Measurements from ENCODE around the gene EGLN2.
"Not testable (repeated sequence)": the region's sequence is repeated elsewhere in the genome, so short reads cannot be mapped to it uniquely, and the experiment has no call there.

Gene EGLN2

GRCh38 chr19:40776932-40777644 is 21.9 kb upstream of the EGLN2 start:
- peak; percentile 98 for DNase-seq (ENCODE audit: low spot score)

GRCh38 chr19:40777645-40777936 is 21.4 kb upstream of the EGLN2 start:
- DNase-seq (ENCODE audit: low spot score) = no peak

- DNase-seq (ENCODE audit: low spot score) = peak; percentile 100
Observed at GRCh38 chr19:40777937-40778705, 20.9 kb upstream of the EGLN2 start, which contains the start of gene RAB4B. Gene RAB4B, plus strand, starts transcription at chr19:40778247. Its CDS starts 129 bp downstream, at chr19:40778376.

- peak; percentile 50 for DNase-seq (ENCODE audit: low spot score)
Observed at GRCh38 chr19:40778706-40779284, 20.2 kb upstream of the EGLN2 start.

- DNase-seq (ENCODE audit: low spot score) = no peak
Observed at GRCh38 chr19:40780582-40780981, 18.4 kb upstream of the EGLN2 start.

GRCh38 chr19:40781140-40781539 is 17.9 kb upstream of the EGLN2 start:
- no peak for DNase-seq (ENCODE audit: low spot score)

GRCh38 chr19:40783711-40784110 is 15.3 kb upstream of the EGLN2 start:
- DNase-seq (ENCODE audit: low spot score) = no peak

GRCh38 chr19:40784146-40784545 is 14.8 kb upstream of the EGLN2 start:
- not testable (repeated sequence) for DNase-seq (ENCODE audit: low spot score)

GRCh38 chr19:40785526-40785925 is 13.5 kb upstream of the EGLN2 start:
- DNase-seq (ENCODE audit: low spot score) = no peak

- DNase-seq (ENCODE audit: low spot score) = no peak
Observed at GRCh38 chr19:40786060-40787037, 12.6 kb upstream of the EGLN2 start.

GRCh38 chr19:40791349-40791748 is 7.6 kb upstream of the EGLN2 start:
- DNase-seq (ENCODE audit: low spot score) = no peak

- DNase-seq (ENCODE audit: low spot score) = no peak
Observed at GRCh38 chr19:40791996-40792395, 7.0 kb upstream of the EGLN2 start.

- no peak for DNase-seq (ENCODE audit: low spot score)
Observed at GRCh38 chr19:40797166-40797962, 1.6 kb upstream of the EGLN2 start.

- peak; percentile 94 for DNase-seq (ENCODE audit: low spot score)
Observed at GRCh38 chr19:40797963-40798682, 868 bp upstream of the EGLN2 start.

- DNase-seq (ENCODE audit: low spot score) = no peak
Observed at GRCh38 chr19:40799558-40800338, 757 bp downstream of the EGLN2 start.

- DNase-seq (ENCODE audit: low spot score) = no peak
Observed at GRCh38 chr19:40800339-40800996, 1.5 kb downstream of the EGLN2 start.

GRCh38 chr19:40800997-40801377 is 2.0 kb downstream of the EGLN2 start:
- DNase-seq (ENCODE audit: low spot score) = no peak

GRCh38 chr19:40801426-40802299 is 2.7 kb downstream of the EGLN2 start:
- no peak for DNase-seq (ENCODE audit: low spot score)

Data from SW480 (cell line).